ENCODE data around the gene FMNL2. TPM values are rescaled to one million over a fixed set of nuclear protein-coding genes. Genes with fewer than 3 reads are reported as not detected.

The FMNL2 gene
- total and polyA plus RNA-seq, 2 experiments from 2014 or later: 5.1 to 11.7 TPM

DNA sequence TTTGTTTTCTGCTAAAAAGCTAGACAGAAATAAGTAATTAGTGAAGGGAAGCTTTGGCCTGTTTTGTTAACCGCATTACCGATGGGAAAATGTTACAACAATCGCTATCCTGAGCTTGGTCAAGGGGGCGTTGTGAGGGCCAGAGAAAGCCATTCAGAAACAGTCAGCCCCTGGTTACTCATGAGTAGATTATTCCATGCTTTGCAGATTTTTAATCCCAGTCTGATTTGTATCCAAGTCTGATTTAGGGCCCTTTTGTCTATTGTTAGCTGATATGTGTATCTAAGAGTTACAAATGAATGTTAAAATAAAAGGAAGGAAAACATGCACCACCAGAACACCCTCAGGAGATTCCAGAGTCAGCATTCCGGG is 283.2 kb downstream of the FMNL2 start:
- no peaks in the 10 kb centered on the region for H3K4me1 ChIP-seq (ENCODE audit: low read depth)
- no peak overlapping the region for H3K4me3 ChIP-seq
- DNase-seq (ENCODE audit: low read depth in 1 of 2, low spot score in 1 of 2): no peak
- TF ChIP-seq, protein P1, sequence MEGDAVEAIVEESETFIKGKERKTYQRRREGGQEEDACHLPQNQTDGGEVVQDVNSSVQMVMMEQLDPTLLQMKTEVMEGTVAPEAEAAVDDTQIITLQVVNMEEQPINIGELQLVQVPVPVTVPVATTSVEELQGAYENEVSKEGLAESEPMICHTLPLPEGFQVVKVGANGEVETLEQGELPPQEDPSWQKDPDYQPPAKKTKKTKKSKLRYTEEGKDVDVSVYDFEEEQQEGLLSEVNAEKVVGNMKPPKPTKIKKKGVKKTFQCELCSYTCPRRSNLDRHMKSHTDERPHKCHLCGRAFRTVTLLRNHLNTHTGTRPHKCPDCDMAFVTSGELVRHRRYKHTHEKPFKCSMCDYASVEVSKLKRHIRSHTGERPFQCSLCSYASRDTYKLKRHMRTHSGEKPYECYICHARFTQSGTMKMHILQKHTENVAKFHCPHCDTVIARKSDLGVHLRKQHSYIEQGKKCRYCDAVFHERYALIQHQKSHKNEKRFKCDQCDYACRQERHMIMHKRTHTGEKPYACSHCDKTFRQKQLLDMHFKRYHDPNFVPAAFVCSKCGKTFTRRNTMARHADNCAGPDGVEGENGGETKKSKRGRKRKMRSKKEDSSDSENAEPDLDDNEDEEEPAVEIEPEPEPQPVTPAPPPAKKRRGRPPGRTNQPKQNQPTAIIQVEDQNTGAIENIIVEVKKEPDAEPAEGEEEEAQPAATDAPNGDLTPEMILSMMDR (IDR thresholded peaks at IDR 0.05; ENCODE audit: low read depth, low read length): no peak
- no peaks in the 10 kb centered on the region for H3K9me3 ChIP-seq (ENCODE audit: low read depth)
- peaks cover 13% of the 10 kb centered on the region for H3K36me3 ChIP-seq
- no peaks in the 10 kb centered on the region for H3K27me3 ChIP-seq
- H3K27ac ChIP-seq: no peak overlapping the region

DNA sequence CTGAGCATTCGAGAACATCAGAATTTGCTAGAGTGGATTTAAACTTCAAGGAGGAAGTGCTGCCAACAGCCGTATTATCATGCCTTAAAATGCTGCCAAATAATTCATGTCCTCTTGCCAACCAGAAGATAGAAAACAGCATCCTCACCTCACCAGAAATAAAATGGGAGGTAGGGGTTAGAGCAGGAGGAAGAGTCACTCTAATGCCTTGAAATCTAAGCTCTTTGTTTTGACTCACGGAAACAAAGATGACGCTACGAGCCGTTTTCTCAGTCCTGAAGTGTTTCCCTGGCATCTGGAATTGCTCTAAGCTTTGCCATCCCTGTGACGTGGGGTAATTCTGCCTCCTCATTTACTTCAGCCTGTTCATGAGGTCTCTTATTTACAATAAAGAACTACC is 285.2 kb downstream of the FMNL2 start:
- TF ChIP-seq, protein P1 (IDR thresholded peaks at IDR 0.05; ENCODE audit: low read depth, low read length): no peak
- Histone ChIP-seq H3K9me3 (ENCODE audit: low read depth) (no peaks in the 10 kb centered on the region), H3K36me3 (peaks cover 13% of the 10 kb centered on the region), H3K27ac (no peak overlapping the region), H3K4me3 (no peak overlapping the region), H3K27me3 (no peaks in the 10 kb centered on the region), H3K4me1 (ENCODE audit: low read depth) (no peaks in the 10 kb centered on the region)
- DNase-seq (ENCODE audit: low read depth in 1 of 2, low spot score in 1 of 2): no peak

DNA sequence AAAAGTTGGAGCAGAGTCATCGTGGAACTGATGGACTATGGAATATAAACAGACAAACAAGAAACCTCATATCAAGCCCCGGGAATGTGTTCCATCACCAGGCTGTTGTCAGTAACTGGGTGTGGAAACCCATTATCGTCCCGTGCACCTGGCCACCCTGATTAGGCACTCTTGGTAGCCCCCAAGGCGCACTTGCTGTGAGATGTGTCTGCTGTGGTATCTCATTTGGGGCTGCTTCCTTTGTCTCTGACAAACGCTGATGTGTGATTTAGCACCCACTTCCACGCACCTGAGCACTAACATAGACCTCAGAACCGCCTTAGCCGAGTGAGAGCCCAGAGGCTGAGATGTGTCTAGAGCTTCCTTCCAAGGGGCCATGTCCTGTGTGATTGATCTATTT is 286.0 kb downstream of the FMNL2 start:
- Histone ChIP-seq H3K27ac (no peak overlapping the region), H3K27me3 (no peaks in the 10 kb centered on the region), H3K9me3 (ENCODE audit: low read depth) (no peaks in the 10 kb centered on the region), H3K4me3 (no peak overlapping the region), H3K4me1 (ENCODE audit: low read depth) (no peaks in the 10 kb centered on the region), H3K36me3 (peaks cover 13% of the 10 kb centered on the region)
- TF ChIP-seq, protein P1 (IDR thresholded peaks at IDR 0.05; ENCODE audit: low read depth, low read length): no peak
- no peak for DNase-seq (ENCODE audit: low read depth in 1 of 2, low spot score in 1 of 2)

DNA sequence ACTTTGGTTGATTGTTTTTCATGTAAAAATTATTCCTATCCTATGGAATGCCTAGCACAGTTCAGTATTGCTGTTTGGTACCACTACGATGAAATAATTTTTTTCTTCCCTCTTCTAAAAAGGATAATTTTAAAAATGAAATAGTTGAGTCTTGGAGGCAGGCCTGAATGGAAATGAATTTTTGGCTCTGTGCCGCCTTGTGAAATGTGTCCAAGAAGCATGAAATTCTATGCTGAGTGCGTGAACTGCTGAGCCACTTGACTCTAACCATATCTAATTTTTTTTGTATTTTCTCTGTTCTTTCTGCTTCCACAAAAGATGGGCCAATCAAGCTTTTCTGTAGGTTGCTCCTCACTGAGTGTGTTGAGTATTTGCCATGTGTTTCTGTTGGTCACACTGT is 287.2 kb downstream of the FMNL2 start:
- no peaks in the 10 kb centered on the region for H3K9me3 ChIP-seq (ENCODE audit: low read depth)
- TF ChIP-seq, protein P1 (IDR thresholded peaks at IDR 0.05; ENCODE audit: low read depth, low read length): no peak
- no peak overlapping the region for H3K27ac ChIP-seq
- H3K36me3 ChIP-seq: peaks cover 12% of the 10 kb centered on the region
- H3K4me3 ChIP-seq: no peak overlapping the region
- no peaks in the 10 kb centered on the region for H3K4me1 ChIP-seq (ENCODE audit: low read depth)
- DNase-seq (ENCODE audit: low read depth in 1 of 2, low spot score in 1 of 2): no peak
- H3K27me3 ChIP-seq: no peaks in the 10 kb centered on the region

DNA sequence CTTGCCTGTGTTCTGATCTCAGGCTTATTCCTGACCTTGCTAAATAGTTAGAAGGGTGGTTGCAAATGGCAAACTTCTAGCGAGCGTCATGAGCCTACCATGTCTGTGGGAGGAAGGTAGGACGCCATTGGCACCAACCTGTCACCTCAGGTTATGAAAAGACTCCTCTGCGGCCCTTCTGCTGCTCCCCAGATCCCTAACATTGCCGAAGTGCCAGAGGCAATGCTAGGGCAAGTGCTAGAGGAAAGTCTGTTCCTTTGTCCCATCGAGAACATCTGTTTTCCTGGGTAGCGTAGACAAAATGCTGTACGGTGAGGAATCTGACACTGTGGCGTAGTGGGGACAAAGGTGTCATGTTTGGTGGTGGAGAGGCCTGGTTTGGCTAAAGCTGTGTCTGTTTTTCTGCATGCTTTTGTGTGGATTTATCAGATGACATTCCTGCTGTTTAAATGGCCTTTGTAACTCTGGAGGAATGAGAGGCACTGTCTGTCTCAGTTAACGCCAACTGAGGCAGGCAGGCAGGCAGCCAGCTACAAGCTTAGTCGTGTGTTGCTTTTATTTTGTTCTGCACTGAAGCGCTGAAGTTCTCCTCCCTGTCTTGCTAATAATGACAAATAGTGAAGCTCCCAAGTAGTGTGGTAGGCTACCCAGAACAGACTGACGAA is 288.2 kb downstream of the FMNL2 start:
- H3K4me1 ChIP-seq (ENCODE audit: low read depth): no peaks in the 10 kb centered on the region
- H3K9me3 ChIP-seq (ENCODE audit: low read depth): no peaks in the 10 kb centered on the region
- no peaks in the 10 kb centered on the region for H3K27me3 ChIP-seq
- peaks cover 8% of the 10 kb centered on the region for H3K36me3 ChIP-seq
- no peak overlapping the region for H3K4me3 ChIP-seq
- H3K27ac ChIP-seq: no peak overlapping the region
- no peak for DNase-seq (ENCODE audit: low read depth in 1 of 2, low spot score in 1 of 2)
- TF ChIP-seq, protein P1 (IDR thresholded peaks at IDR 0.05; ENCODE audit: low read depth, low read length): no peak

Data from cardiac muscle cell (in vitro differentiated cells and primary cell).